NCI-H524 treated with DMSO at 0.1 percent for 48 hours (cell line): Measurements from ENCODE around the gene INTS6.

ENCODE experiments used
- DNase-seq: peaks from one replicate; lab custom pipeline; 2025; lab: John Stamatoyannopoulos, UW

Gene INTS6

GRCh38 chr13:51342706-51343105, 110.1 kb downstream of the INTS6 start:
- DNase-seq = no peak

DNA sequence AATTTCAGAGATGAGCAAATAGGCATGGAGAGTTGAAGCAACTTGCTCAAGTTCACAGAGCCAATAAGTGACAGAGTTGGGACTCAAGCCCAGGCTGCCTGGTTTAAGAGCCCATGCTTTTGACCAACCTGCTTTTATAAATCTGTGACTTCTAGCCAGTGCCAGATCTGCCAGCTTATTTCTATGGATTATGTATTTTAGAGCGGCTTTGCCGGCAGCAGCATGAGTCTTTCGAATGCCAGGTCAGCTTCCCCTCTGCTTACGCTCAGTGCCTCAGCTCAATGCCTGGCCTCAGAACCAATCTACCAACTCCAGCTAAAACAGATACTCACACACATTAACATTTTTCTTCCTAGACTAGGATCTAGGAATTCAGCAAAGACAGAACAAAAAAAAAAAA, 111.0 kb downstream of the INTS6 start:
- DNase-seq = no peak

DNA sequence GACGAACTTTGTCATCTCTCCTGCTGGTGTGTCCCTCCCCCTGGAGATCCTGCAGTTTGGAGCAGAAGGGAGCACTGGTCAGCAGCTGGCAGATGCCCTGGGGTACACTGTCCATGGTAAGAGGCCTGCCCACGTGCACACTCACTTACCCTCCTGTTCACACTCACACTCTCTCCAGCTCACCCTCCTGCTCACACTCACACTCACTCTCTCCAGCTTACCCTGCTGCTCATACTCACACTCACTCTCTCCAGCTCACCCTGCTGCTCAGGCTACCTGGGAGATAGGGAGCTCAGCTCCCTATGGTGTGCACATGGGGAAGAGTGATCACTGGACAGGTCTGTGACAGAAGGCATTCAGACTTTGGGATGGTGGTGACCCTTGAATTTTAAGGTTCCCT, 111.6 kb downstream of the INTS6 start:
- no peak for DNase-seq

- no peak for DNase-seq
Measured at GRCh38 chr13:51339952-51340732, 112.7 kb downstream of the INTS6 start.

- DNase-seq = no peak
Measured at GRCh38 chr13:51339354-51339753, 113.5 kb downstream of the INTS6 start, which contains the start of gene SERPINE3. Gene SERPINE3 (plus strand): TSS chr13:51339691. CDS start chr13:51341092, 1,401 bp downstream.

DNA sequence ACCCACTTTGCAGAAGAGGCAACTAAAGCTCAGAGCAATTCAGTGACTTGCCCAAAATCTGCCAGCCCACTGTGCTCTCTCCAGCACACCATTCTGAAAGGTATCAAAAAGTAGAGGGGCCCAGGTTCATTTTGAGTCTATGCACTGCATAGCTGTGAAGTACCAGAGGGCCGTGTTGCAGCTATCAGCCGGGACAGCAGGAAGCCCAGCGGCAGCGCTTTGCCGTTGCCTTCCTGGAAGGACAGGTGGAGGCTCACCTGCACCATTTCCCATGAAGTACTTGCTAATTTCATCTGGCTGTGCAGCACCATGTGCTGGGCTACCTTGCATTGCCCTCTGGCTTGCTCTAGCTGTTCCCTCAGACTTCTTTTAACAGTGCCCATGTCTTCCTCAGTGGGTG, 116.1 kb downstream of the INTS6 start:
- DNase-seq = no peak

GRCh38 chr13:51333826-51334225, 119.0 kb downstream of the INTS6 start:
- no peak for DNase-seq

DNA sequence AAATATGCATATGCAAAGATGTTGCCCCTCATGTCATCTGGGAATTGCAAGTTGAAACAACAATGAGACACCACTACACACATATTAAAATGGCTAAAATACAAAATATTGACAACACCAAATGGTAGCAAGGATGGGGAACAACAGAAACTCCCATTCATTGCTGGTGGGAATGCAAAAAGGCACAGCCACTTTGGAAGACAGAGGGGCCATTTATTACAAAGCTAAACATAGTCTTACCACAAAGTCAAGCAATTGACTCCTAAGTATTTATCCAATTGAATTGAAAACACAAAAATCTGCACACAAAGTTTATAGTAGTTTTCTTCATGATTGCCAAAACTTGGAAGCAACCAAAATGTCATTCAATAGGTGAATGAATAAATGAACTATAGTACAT, 119.4 kb downstream of the INTS6 start:
- DNase-seq = no peak

GRCh38 chr13:51332566-51333361, 120.1 kb downstream of the INTS6 start:
- no peak for DNase-seq

DNA sequence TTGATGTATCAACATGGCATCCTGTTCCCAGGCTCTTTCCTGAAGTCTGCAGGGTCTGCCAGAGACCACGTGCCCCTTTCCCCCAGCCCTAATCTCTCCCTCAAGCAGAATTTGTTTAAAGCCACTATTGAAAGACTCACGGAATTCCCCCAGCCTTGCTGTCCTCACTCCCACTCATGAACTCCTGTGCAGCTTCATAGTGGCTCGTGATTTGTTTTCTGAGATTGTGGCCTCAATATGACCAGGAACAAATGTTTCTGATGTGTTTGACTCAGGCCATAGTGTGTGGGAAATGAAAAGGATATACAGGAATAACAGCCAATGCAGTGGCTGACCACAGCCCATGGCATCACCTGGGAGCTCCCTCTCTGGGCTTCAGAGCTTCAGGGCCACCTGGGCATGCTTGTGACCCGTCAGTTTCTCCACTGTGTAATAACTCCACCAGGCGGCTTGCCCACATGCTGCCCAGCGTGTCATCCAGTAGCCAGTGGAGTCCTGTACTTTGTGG, 121.4 kb downstream of the INTS6 start:
- DNase-seq = no peak

- DNase-seq = no peak
Measured at GRCh38 chr13:51330791-51331190, 122.0 kb downstream of the INTS6 start.

DNA sequence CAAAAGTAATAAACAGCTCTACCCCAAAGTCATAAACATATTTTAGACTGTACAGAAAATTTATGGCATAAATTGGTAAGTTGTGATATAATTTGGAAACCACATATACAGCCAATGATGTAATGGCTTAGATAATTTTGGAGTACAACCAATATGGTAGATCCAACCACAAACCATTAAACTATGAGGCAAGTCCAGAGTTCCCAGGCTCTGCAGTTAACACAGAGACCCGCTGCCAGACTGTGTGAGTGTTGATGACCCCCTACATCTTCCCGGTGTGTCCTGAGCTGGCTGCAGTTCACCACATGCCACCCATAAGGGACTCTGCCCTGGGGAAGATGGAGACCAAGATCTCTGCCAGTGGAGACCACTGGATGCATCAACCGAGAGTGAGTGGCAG, 123.2 kb downstream of the INTS6 start:
- no peak for DNase-seq

GRCh38 chr13:51328488-51328887, 124.3 kb downstream of the INTS6 start:
- DNase-seq = no peak

DNA sequence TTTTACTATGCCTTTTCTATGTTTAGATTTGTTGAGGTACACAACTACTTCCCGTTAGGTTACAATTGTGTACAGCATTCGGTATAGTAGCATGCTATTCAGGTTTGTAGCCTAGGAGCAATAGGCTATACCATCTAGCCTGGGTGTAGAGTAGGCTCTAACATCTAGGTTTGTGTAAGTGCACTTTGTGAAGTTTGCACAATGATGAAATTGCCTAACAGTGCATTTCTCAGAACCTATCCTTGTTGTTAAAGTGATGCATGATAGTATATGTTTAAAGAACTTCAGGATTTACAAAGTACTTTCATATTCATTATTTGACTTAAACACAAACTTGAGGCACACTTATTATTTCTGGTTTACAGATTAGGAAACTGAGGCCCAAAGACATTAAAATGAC, 124.9 kb downstream of the INTS6 start:
- no peak for DNase-seq

DNA sequence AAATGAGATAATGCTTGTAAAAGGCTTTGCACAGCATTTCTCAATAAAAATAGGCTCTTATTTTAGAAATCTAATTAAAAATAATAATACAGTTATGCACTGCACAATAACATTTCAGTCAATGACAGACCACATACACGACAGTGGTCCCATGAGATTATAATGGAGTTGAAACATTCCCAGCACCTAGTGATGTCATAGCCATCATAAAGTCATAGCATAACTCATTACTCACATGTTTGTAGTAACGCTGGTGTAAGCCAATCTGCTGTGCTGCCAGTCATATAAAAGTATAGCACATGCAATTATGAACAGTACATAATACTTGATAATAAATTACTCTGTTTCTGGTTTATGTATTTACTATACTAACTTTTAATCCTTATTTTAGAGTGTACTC, 126.1 kb downstream of the INTS6 start:
- DNase-seq = no peak

DNA sequence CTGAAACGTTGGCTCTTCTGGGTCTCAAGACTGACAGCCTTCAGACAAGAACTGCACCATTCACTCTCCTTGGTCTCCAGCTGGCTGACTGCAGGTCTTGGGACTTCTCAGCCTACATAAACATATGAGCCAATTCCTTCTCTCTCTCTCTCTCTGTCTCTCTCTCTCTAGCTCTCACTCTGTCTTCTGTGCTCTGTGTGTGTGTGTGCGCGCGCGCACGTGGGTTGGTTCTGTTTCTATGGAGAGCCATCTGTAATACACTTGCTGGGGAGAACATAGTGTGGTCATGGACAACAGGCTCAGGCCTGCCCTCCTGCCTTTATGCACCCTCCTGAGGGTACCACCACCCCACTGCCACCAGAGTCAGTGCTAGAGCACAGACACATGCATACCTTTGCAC, 127.0 kb downstream of the INTS6 start:
- DNase-seq = no peak

DNA sequence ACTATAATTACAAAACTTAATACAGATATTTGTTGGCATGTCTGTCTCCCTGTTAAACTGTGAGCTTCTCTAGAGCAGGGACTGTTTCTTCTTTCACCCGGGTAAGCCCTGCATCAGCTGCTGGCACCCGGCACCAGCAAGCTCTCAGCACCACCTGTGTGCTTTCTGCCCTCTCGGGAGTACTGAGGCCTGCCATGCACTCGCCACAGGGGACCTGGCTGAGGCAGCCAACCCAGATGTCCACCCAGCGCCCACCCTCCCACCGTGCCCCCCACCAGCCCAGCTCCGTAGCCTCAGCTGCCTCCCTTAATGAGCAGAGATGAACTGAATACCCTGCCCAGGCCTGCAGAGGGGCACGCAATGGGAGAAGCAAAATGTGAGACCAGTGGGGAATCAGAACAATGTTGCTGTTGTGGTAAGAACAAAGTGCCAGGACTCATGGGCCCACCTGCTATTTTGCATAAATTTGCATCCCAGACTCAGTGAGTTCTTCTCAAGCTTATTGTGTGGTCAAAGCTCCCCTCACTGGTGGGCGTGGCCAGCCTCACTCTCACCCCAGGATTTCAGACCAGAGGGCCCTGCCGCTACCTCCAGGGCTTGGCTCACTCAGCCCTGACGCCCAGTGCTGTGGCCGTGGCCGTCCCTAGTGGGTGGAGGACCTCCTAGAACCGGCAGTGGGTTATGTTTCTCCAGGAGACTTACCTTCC, 128.0 kb downstream of the INTS6 start:
- DNase-seq = no peak

GRCh38 chr13:51323824-51324511, 128.9 kb downstream of the INTS6 start:
- no peak for DNase-seq

GRCh38 chr13:51322826-51323225, 130.0 kb downstream of the INTS6 start:
- DNase-seq = no peak

GRCh38 chr13:51321836-51322235, 131.0 kb downstream of the INTS6 start:
- DNase-seq = no peak

DNA sequence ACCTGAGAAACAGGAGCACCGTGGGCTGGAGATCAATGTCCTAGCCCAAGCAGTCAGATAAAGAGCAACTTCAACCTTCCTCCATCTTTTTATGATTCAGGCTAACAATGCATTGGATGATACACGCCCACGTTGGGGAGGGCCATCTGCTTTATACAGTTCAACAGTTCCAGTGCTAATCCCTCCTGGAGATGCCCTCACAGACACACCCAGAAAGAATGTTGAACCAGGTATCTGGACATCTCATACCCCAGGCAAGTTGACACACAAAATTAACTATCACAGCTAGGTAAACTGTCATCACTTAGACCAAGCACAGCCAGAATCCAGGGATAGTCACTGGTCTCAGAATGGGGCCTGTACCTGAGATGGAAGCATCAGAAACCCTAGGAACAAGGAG, 134.0 kb downstream of the INTS6 start:
- no peak for DNase-seq

GRCh38 chr13:51318015-51318414, 134.8 kb downstream of the INTS6 start:
- DNase-seq = no peak
